Measurements from ENCODE around the gene APCDD1L.

The APCDD1L gene

GRCh38 chr20:58446264-58446959 lies 68.8 kb downstream of the APCDD1L start:
- in situ Hi-C loops (cut with HindIII; ENCODE audit: low sequenced_read_pairs): loop anchor here (10.0 kb wide), 1 partner anchor 212 kb away; no protein-coding TSS in a partner anchor
- DNase-seq (ENCODE audit: low read depth): no peak
- no peak overlapping the region for H3K4me3 ChIP-seq (ENCODE audit: low read depth, low read length)
- TF ChIP-seq CTCF (IDR thresholded peaks at IDR 0.05; ENCODE audit: low read depth, low read length, missing control alignments): no peak

- H3K4me3 ChIP-seq (ENCODE audit: low read depth, low read length): no peak overlapping the region
- no peak for TF ChIP-seq CTCF (IDR thresholded peaks at IDR 0.05; ENCODE audit: low read depth, low read length, missing control alignments)
- in situ Hi-C loops (cut with HindIII; ENCODE audit: low sequenced_read_pairs): loop anchor here (10.0 kb wide), 1 partner anchor 210 kb away; no protein-coding TSS in a partner anchor
- no peak for DNase-seq (ENCODE audit: low read depth)
These were observed 70.4 kb downstream of the APCDD1L start for GRCh38 chr20:58444746-58445255.

GRCh38 chr20:58441723-58442122 lies 73.5 kb downstream of the APCDD1L start:
- no peak for TF ChIP-seq CTCF (IDR thresholded peaks at IDR 0.05; ENCODE audit: low read depth, low read length, missing control alignments)
- in situ Hi-C loops (cut with HindIII; ENCODE audit: low sequenced_read_pairs): loop anchor here (10.0 kb wide), 1 partner anchor 207 kb away; no protein-coding TSS in a partner anchor
- H3K4me3 ChIP-seq (ENCODE audit: low read depth, low read length): no peak overlapping the region
- no peak for DNase-seq (ENCODE audit: low read depth)

GRCh38 chr20:58440021-58440767 lies 75.0 kb downstream of the APCDD1L start:
- H3K4me3 ChIP-seq (ENCODE audit: low read depth, low read length): no peak overlapping the region
- no peak for DNase-seq (ENCODE audit: low read depth)
- TF ChIP-seq CTCF (IDR thresholded peaks at IDR 0.05; ENCODE audit: low read depth, low read length, missing control alignments): no peak
- in situ Hi-C loops (cut with HindIII; ENCODE audit: low sequenced_read_pairs): loop anchor here (10.0 kb wide), 1 partner anchor 205 kb away; no protein-coding TSS in a partner anchor

- TF ChIP-seq CTCF (IDR thresholded peaks at IDR 0.05; ENCODE audit: low read depth, low read length, missing control alignments): no peak
- in situ Hi-C loops (cut with HindIII; ENCODE audit: low sequenced_read_pairs): no loop called here
- DNase-seq (ENCODE audit: low read depth): no peak
- H3K4me3 ChIP-seq (ENCODE audit: low read depth, low read length): no peak overlapping the region
These were observed 76.0 kb downstream of the APCDD1L start for GRCh38 chr20:58438970-58439808.

Data from astrocyte of the cerebellum (primary cell).